ENCODE measurements around the gene ABCC4.
"Not testable (repeated sequence)": the region's sequence is repeated elsewhere in the genome, so short reads cannot be mapped to it uniquely, and the experiment has no call there.

The ABCC4 gene

DNA sequence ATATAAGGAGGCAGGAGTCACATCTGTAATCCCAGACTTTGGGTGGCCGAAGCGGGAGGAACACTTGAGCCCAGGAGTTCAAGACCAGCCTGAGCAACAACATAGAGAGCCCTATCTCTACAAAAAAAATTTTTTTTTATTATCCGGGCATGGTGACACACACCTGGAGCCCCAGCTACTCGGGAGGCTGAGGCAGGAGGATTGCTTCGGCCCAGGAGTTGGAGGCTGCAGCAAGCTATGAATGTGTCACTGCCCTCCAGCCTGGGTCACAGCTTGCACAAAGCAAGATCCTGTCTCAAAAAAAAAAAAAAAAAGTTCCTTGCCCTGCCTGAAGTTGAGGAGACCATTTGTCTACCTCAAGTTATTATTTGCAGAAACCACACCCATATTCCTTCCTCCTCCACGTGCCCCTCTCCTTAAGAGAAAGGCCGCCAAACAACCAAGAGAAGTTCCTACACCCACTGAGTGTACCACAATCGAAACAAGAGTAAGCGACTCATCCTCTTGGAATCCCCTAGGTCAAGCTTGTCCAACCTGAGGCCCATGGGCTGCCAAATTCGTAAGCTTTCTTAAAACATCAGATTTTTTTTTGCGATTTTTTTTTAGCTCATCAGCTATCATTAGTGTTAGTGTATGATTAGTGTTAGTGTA is 2.2 kb downstream of the ABCC4 start:
- DNase-seq (ENCODE audit: insufficient read length, low spot score) = no peak
- TF ChIP-seq, protein P1, sequence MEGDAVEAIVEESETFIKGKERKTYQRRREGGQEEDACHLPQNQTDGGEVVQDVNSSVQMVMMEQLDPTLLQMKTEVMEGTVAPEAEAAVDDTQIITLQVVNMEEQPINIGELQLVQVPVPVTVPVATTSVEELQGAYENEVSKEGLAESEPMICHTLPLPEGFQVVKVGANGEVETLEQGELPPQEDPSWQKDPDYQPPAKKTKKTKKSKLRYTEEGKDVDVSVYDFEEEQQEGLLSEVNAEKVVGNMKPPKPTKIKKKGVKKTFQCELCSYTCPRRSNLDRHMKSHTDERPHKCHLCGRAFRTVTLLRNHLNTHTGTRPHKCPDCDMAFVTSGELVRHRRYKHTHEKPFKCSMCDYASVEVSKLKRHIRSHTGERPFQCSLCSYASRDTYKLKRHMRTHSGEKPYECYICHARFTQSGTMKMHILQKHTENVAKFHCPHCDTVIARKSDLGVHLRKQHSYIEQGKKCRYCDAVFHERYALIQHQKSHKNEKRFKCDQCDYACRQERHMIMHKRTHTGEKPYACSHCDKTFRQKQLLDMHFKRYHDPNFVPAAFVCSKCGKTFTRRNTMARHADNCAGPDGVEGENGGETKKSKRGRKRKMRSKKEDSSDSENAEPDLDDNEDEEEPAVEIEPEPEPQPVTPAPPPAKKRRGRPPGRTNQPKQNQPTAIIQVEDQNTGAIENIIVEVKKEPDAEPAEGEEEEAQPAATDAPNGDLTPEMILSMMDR (IDR thresholded peaks at IDR 0.05; ENCODE audit: insufficient read depth, missing control alignments) = no peak
- FAIRE-seq = no peak

DNA sequence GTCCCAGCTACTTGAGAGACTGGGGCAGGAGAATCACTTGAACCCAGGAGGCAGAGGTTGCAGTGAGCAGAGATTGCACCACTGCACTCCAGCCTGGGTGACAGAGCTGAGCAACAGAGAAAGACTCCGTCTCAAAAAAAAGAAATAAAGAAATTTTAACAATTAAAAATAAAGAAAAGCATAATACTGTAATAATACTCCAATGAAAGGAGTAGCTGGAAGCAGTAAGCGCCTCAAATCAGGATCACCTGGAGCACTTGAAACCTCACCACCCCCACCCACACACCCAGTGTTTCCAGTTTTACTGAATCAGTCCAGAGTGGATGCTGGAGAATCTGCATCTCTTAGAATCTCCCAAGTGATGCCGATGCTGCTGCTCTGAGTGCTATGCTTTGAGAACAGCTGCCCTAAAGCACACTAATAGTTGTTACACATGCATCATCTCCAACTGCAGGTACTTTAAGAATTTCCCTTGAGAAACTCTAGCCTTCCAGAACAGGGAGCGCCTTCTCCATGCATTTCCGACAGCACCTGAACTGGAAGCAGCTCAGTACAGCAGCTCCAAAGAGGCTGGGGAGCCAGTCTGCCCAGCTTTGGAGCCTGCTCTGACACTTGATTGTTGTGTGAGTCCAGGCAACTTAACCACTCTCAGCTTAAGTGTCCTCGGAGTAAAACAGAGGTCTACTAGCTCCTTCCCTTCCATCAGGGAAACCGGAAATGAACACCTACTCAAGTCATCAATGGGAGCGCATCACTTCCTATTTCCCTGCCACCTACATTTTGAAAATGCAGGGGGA is 2.9 kb downstream of the ABCC4 start:
- no peak for DNase-seq (ENCODE audit: insufficient read length, low spot score)
- TF ChIP-seq, protein P1 (IDR thresholded peaks at IDR 0.05; ENCODE audit: insufficient read depth, missing control alignments) = no peak
- no peak for FAIRE-seq

DNA sequence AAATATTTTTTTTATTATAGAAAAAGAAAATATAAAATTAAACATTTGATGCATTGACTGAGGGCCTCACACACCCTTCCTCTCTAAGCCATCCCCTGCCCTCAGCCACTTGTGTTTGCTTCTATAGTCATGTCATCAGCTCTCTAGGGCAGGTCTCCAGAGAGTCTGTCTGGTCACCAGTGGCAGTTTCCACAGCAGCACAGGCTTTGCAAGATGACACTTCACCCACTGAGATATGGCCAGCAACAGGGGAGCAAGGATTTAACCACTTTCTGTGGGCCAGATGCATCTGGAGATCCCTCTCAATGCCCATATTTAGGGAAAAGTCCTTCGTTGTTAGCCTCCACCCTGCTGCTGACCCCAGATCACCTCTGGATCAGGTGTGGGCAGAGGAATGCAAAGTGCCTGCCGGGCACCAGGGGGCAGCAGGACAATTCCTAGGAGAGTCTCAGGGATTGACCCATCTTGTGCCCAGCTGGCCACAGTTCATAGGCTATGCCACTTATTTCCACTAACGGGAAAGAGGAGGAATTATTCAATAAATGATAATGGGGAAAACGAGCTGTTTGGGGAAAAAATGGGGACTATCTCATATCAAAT is 4.8 kb downstream of the ABCC4 start:
- TF ChIP-seq, protein P1 (IDR thresholded peaks at IDR 0.05; ENCODE audit: insufficient read depth, missing control alignments) = peak; percentile 62
- peak; percentile 41 for DNase-seq (ENCODE audit: insufficient read length, low spot score)
- FAIRE-seq = no peak

DNA sequence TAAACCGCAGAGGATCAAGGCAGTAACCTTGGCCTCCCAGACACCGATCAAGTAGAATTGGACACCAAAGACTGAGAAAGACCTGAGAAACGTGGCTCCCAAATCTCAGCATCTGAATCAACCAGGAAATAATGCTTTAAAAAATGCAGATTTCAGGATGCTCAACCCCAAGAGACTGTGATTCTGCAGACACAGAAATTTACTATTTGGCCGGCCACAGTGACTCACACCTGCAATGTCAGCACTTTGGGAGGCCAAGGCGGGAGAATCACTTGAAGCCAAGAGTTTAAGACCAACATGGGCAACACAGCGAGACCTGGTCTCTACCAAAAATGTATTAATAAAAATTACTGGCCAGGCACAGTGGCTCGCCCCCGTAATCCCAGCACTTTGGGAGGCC is 6.2 kb downstream of the ABCC4 start:
- FAIRE-seq = no peak
- TF ChIP-seq, protein P1 (IDR thresholded peaks at IDR 0.05; ENCODE audit: insufficient read depth, missing control alignments) = no peak
- no peak for DNase-seq (ENCODE audit: insufficient read length, low spot score)

DNA sequence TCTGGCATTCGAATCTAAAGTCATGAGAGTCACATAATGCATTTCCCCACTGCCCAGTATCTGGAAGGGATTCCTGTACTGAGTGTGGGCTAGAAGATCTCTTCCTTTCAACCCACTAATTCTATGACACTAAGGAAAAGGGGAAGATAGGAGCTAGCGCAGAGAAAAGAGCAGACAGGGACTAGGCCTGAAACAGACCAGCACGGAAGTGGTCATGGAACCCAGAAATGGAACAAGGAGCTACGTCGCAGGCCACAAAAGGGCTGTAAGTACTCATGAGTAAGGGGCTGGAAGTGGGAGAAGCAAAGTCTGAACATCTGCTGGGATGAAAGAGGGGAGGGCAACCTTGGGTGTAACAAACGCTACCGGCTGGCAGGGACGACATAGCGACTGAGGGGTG is 8.6 kb downstream of the ABCC4 start:
- FAIRE-seq (no peak), DNase-seq (ENCODE audit: insufficient read length, low spot score) (no peak)
- TF ChIP-seq, protein P1 (IDR thresholded peaks at IDR 0.05; ENCODE audit: insufficient read depth, missing control alignments) = no peak

DNA sequence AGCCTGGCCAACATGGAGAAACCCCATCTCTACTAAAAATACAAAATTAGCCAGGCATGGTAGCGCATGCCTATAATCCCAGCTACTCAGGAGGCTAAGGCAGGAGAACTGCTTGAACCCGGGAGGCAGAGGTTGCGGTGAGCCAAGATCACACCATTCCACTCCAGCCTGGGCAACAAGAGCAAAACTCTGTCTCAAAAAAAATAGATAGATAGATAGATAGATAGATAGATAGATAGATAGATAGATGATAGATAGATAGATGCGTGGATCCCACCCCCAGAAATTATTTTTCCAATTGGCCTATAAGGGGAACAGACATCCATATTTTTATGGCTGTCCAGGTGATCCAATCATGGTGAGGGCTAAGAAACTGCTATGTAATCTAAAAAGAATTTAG is 11.3 kb downstream of the ABCC4 start:
- not testable (repeated sequence) for DNase-seq (ENCODE audit: insufficient read length, low spot score); FAIRE-seq

DNA sequence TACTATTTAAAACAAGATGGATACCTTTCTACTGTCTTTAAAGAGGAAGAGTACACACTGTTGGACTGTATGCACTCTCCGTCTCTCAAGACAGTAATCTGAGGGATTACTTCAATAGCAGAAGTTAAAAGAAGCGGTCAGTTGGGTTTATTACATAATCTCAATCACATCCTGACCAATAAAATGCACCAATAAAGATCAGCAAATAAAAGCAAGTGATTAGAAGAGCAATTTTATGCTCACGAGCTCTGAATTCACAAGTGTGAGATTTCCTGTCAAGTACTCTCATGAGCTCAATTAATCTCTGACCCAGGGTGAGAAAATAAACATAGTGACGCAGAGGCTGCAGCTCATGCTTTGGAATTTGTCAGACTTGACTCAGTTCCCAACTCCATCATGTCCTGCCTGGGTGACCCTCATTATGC is 12.2 kb downstream of the ABCC4 start:
- TF ChIP-seq, protein P1 (IDR thresholded peaks at IDR 0.05; ENCODE audit: insufficient read depth, missing control alignments) = no peak
- FAIRE-seq (no peak), DNase-seq (ENCODE audit: insufficient read length, low spot score) (no peak)
